Activated CD8-positive, alpha-beta T cell treated with anti-CD3 and anti-CD28 coated beads for 36 hours (primary cell): ENCODE data around the gene LARGE1. TPM values are rescaled to one million over a fixed set of nuclear protein-coding genes. Genes with fewer than 3 reads are reported as not detected.

ENCODE experiments used
- ATAC-seq: fragments of 200-7000 bp; cut with Tn5 transposase; one replicate; pipeline ENCODE4 v1.10.0; 2021; ENCODE audit warnings: mild to moderate bottlenecking, moderate library complexity
- CTCF ChIA-PET: fragments of 350-600 bp; sonication (Branson Sonifier 250); formaldehyde crosslinking; loops from one replicate; lab custom pipeline; 2021; ENCODE audit warnings: antibody characterized with exemption; lab: Charles Lee
- POLR2A ChIA-PET: fragments of 350-600 bp; sonication (Branson Sonifier 250); formaldehyde crosslinking; loops from one replicate; lab custom pipeline; 2021; ENCODE audit warnings: antibody characterized with exemption; lab: Charles Lee
- DNase-seq: peaks from one replicate; pipeline ENCODE4 v3.0.0-alpha.2; 2020
- H3K27ac Mint-ChIP-seq: one replicate; pipeline ENCODE4 v1.8.0; 2021; ENCODE audit warnings: mild to moderate bottlenecking, mixed read lengths
- H3K27me3 Mint-ChIP-seq: one replicate; pipeline ENCODE4 v1.8.0; 2021; ENCODE audit warnings: mixed read lengths
- H3K36me3 Mint-ChIP-seq: one replicate; pipeline ENCODE4 v1.8.0; 2021; ENCODE audit warnings: low read depth, mixed read lengths
- H3K4me1 Mint-ChIP-seq: one replicate; pipeline ENCODE4 v1.8.0; 2021; ENCODE audit warnings: low read depth, mixed read lengths
- H3K4me3 Mint-ChIP-seq: one replicate; pipeline ENCODE4 v1.8.0; 2021; ENCODE audit warnings: mild to moderate bottlenecking, moderate library complexity, mixed read lengths
- H3K9me3 Mint-ChIP-seq: one replicate; pipeline ENCODE4 v1.8.0; 2021; ENCODE audit warnings: mixed read lengths
- intact Hi-C: fragments of 100-400 bp; cut with micrococcal nuclease; formaldehyde crosslinking; loops from one replicate; pipeline ENCODE4 v1.10.0; 2022
- total RNA-seq, 2 experiments: library from RNA; stranded (reverse); gene quantifications; one replicate each; pipeline ENCODE4 v1.2.3, GENCODE V29; 2021
- TF ChIP-seq, protein P1 (sequence below): fragments of 200-600 bp; IDR thresholded peaks from one replicate; pipeline ENCODE4 v1.8.0; 2022; ENCODE audit warnings: antibody characterized with exemption, mild to moderate bottlenecking

The LARGE1 gene
- total RNA-seq, 2 experiments from 2014 or later = 0.31 to 0.32 TPM

DNA sequence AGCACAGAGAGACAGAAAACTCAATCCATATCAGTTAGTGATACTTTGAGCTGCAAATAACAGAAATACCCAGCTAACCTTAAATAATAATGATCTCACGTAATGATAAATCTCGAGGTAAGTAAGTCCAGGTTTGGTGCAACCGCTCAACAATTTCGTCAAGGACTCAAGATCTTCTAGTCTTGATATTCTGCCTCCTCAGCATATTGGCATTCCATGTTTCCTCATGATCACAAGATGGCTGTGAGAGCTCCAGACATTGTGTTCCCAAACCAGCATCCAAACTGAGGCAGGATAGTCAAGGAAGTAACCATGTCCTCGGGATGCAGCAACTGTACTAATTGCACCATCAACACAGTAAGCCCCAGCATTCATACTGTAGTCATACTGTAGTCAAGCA, 7.5 kb upstream of the LARGE1 start:
- POLR2A ChIA-PET = no interaction called here
- Mint-ChIP-seq H3K27me3 (peaks cover 45% of the 10 kb centered on the region), H3K4me3 (no peak overlapping the region), H3K27ac (no peak overlapping the region), H3K36me3 (no peaks in the 10 kb centered on the region), H3K9me3 (no peaks in the 10 kb centered on the region), H3K4me1 (peaks cover 8% of the 10 kb centered on the region)
- intact Hi-C loops = no loop called here
- ATAC-seq = no peak
- DNase-seq = no peak
- TF ChIP-seq, protein P1, sequence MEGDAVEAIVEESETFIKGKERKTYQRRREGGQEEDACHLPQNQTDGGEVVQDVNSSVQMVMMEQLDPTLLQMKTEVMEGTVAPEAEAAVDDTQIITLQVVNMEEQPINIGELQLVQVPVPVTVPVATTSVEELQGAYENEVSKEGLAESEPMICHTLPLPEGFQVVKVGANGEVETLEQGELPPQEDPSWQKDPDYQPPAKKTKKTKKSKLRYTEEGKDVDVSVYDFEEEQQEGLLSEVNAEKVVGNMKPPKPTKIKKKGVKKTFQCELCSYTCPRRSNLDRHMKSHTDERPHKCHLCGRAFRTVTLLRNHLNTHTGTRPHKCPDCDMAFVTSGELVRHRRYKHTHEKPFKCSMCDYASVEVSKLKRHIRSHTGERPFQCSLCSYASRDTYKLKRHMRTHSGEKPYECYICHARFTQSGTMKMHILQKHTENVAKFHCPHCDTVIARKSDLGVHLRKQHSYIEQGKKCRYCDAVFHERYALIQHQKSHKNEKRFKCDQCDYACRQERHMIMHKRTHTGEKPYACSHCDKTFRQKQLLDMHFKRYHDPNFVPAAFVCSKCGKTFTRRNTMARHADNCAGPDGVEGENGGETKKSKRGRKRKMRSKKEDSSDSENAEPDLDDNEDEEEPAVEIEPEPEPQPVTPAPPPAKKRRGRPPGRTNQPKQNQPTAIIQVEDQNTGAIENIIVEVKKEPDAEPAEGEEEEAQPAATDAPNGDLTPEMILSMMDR = no peak
- CTCF ChIA-PET = no interaction called here

DNA sequence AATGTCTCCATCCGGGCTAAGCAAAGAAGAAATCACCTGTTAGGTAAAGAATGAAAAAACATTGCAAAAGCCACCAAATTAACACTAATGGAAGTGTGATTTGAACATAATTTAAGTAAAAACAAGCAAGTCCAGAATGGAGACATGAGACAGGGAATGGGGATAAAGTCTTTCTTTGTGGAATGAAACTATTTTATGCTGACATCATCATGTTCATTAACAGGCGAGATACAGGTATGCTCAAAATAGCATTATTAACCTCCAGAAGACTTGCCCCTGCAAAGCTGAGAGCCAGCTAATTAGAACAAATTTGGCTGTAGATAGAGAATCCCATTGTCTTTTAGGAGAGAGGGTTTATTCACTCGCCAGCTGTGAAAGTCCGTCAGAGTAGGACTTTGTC, 4.9 kb upstream of the LARGE1 start:
- no peaks in the 10 kb centered on the region for H3K36me3 Mint-ChIP-seq
- CTCF ChIA-PET = no interaction called here
- no peak for ATAC-seq
- no peak for DNase-seq
- H3K9me3 Mint-ChIP-seq = no peaks in the 10 kb centered on the region
- TF ChIP-seq, protein P1 = no peak
- H3K27me3 Mint-ChIP-seq = peaks cover 50% of the 10 kb centered on the region
- intact Hi-C loops = no loop called here
- POLR2A ChIA-PET = no interaction called here
- H3K4me3 Mint-ChIP-seq = no peak overlapping the region
- peaks cover 16% of the 10 kb centered on the region for H3K4me1 Mint-ChIP-seq
- H3K27ac Mint-ChIP-seq = no peak overlapping the region

DNA sequence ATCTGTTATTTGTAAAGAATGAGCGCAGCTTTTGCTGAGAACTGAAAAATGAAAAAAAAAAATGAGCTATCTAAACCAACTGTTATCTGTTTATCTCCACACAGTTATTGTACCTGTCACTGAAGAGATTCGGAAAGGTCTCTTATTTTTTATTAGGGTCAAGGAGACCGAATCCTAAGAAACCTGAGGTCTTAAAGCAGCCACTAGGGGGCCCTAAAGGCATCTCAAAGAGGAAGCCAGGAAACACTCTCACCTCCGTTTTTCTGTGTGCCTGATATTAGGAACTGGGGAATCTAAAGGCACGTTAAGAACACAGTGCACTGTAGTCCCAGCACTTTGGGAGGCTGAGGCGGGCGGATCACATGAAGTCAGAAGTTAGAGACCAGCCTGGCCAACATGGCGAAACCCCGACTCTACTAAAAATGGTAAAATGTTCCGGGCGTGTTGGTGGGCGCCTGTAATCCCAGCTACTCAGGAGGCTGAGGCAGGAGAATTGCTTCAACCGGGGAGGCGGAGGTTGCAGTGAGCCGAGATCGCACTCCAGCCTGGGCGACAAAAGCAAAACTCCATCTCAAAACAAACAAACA, 3.5 kb upstream of the LARGE1 start:
- Mint-ChIP-seq H3K4me3 (no peak overlapping the region), H3K36me3 (no peaks in the 10 kb centered on the region), H3K27me3 (peaks cover 53% of the 10 kb centered on the region), H3K27ac (no peak overlapping the region), H3K4me1 (peaks cover 18% of the 10 kb centered on the region), H3K9me3 (no peaks in the 10 kb centered on the region)
- ATAC-seq (no peak), DNase-seq (peak; percentile 54)
- intact Hi-C loops = no loop called here
- ChIA-PET POLR2A (no interaction called here), CTCF (interaction anchor here (0.7 to 2.1 kb wide), 2 partner anchors 182 to 930 kb away, joined by 3 to 7 read pairs; no protein-coding TSS in a partner anchor)
- TF ChIP-seq, protein P1 = peak; percentile 55

DNA sequence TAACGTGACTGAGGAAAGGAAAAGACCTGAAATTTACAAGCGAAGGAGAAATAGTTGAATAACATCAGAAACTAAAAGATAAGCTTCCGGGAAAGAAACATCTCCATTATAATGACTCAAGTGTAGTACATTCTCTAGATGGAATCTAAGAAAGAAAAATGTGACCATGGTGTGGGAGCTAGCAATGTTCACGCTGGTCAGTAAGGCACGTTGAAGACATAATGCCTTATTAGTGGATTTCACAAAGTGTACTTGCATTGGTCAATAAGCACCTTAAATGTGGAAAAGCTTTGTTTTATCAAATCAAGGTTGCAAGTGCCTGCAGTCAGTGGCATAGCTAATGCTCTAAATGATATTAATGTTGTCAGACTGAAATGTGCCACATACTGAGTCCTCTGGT, 2.8 kb upstream of the LARGE1 start:
- Mint-ChIP-seq H3K27ac (no peak overlapping the region), H3K4me1 (peaks cover 18% of the 10 kb centered on the region), H3K27me3 (peaks cover 60% of the 10 kb centered on the region), H3K36me3 (no peaks in the 10 kb centered on the region), H3K4me3 (peak overlapping the region; percentile 44), H3K9me3 (no peaks in the 10 kb centered on the region)
- ChIA-PET POLR2A (no interaction called here), CTCF (interaction anchor here (0.7 to 2.1 kb wide), 2 partner anchors 183 to 931 kb away, joined by 3 to 7 read pairs; no protein-coding TSS in a partner anchor)
- ATAC-seq (no peak), DNase-seq (no peak)
- intact Hi-C loops = no loop called here
- TF ChIP-seq, protein P1 = no peak

DNA sequence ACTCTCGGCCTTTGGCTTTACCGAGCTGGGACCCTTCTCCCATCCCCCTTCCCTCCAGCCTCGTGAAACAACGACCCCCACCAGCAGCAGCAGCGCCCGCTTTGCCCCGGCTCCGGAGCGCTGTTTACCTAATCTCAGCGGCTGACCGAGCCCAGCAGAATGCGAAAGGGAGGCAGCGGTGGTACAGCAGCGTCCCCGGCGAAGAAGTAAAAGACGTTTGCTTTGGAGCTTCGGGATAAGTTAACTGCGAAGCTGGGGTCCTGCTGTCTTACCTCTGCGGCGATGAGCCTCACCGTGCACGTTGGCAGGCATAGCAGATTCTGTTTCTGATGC, 2.0 kb upstream of the LARGE1 start:
- H3K4me1 Mint-ChIP-seq = peaks cover 18% of the 10 kb centered on the region
- no peak overlapping the region for H3K27ac Mint-ChIP-seq
- POLR2A ChIA-PET = no interaction called here
- peaks cover 62% of the 10 kb centered on the region for H3K27me3 Mint-ChIP-seq
- no peak for ATAC-seq
- H3K4me3 Mint-ChIP-seq = peak overlapping the region; percentile 44
- intact Hi-C loops = no loop called here
- H3K36me3 Mint-ChIP-seq = no peaks in the 10 kb centered on the region
- no peaks in the 10 kb centered on the region for H3K9me3 Mint-ChIP-seq
- DNase-seq = peak; percentile 6
- CTCF ChIA-PET = interaction anchor here (1.1 to 2.1 kb wide), 2 partner anchors 21 to 183 kb away, joined by 3 to 7 read pairs; no protein-coding TSS in a partner anchor
- TF ChIP-seq, protein P1 = no peak
